ENCODE data around the gene UGT3A1.

Gene UGT3A1

DNA sequence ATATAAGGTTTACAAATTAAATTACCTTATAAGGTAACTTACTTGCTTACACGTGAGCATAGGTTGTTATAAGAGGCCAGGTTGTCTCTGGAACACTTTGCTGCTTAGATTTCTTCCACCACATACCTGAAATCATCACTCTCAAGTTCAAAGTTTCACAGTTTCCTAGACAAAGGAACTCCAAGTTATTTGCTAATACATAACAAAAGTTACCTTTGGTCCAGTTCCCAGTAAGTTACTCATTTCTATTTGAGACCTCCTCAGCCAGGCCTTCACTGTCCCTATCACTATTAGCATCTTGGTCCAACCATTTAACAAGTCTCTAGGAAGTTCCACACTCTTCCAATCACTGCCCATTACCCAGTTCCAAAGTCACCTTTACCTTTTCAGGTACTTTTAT, 18.5 kb upstream of the UGT3A1 start:
- Histone ChIP-seq H3K79me2 (ENCODE audit: insufficient read depth, low read length) (no peaks in the 10 kb centered on the region), H3F3A (ENCODE audit: insufficient read depth, low read length) (no peaks in the 10 kb centered on the region), H3K9me3 (ENCODE audit: low read length) (0 out of 2 replicates have a peak, but pooled peaks cover 9% of the 10 kb centered on the region), H3K4me1 (ENCODE audit: insufficient read depth, low read length, severe bottlenecking) (no peaks in the 10 kb centered on the region), H2AFZ (ENCODE audit: low read length) (no peak overlapping the region), H3K9ac (ENCODE audit: low read length) (no peak overlapping the region), H3K27ac (ENCODE audit: low read depth, low read length, poor library complexity, severe bottlenecking) (no peak overlapping the region), H3K4me3 (ENCODE audit: low read depth, low read length, poor library complexity, severe bottlenecking) (no peak overlapping the region), H3K4me2 (ENCODE audit: low read length) (no peak overlapping the region), H3K36me3 (ENCODE audit: insufficient read depth, low read length) (no peaks in the 10 kb centered on the region), H3K9me2 (ENCODE audit: low read depth, low read length) (no peaks in the 10 kb centered on the region), H4K20me1 (ENCODE audit: insufficient read depth, low read length) (no peaks in the 10 kb centered on the region), H3K27me3 (ENCODE audit: insufficient read depth, low read length) (no peaks in the 10 kb centered on the region)
- no peak for TF ChIP-seq EZH2 (IDR thresholded peaks at IDR 0.05; ENCODE audit: borderline replicate concordance, low read length)
- TF ChIP-seq, protein P1, sequence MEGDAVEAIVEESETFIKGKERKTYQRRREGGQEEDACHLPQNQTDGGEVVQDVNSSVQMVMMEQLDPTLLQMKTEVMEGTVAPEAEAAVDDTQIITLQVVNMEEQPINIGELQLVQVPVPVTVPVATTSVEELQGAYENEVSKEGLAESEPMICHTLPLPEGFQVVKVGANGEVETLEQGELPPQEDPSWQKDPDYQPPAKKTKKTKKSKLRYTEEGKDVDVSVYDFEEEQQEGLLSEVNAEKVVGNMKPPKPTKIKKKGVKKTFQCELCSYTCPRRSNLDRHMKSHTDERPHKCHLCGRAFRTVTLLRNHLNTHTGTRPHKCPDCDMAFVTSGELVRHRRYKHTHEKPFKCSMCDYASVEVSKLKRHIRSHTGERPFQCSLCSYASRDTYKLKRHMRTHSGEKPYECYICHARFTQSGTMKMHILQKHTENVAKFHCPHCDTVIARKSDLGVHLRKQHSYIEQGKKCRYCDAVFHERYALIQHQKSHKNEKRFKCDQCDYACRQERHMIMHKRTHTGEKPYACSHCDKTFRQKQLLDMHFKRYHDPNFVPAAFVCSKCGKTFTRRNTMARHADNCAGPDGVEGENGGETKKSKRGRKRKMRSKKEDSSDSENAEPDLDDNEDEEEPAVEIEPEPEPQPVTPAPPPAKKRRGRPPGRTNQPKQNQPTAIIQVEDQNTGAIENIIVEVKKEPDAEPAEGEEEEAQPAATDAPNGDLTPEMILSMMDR (IDR thresholded peaks at IDR 0.05; ENCODE audit: low read length) = no peak

GRCh38 chr5:36007366-36007765, 16.2 kb upstream of the UGT3A1 start:
- Histone ChIP-seq H3K4me3 (ENCODE audit: low read depth, low read length, poor library complexity, severe bottlenecking) (no peak overlapping the region), H3K79me2 (ENCODE audit: insufficient read depth, low read length) (no peaks in the 10 kb centered on the region), H3F3A (ENCODE audit: insufficient read depth, low read length) (no peaks in the 10 kb centered on the region), H3K36me3 (ENCODE audit: insufficient read depth, low read length) (no peaks in the 10 kb centered on the region), H3K4me2 (ENCODE audit: low read length) (no peak overlapping the region), H3K4me1 (ENCODE audit: insufficient read depth, low read length, severe bottlenecking) (no peaks in the 10 kb centered on the region), H4K20me1 (ENCODE audit: insufficient read depth, low read length) (no peaks in the 10 kb centered on the region), H3K9me3 (ENCODE audit: low read length) (no peaks in the 10 kb centered on the region), H3K9ac (ENCODE audit: low read length) (no peak overlapping the region), H3K9me2 (ENCODE audit: low read depth, low read length) (no peaks in the 10 kb centered on the region), H2AFZ (ENCODE audit: low read length) (no peak overlapping the region), H3K27me3 (ENCODE audit: insufficient read depth, low read length) (no peaks in the 10 kb centered on the region), H3K27ac (ENCODE audit: low read depth, low read length, poor library complexity, severe bottlenecking) (no peak overlapping the region)
- TF ChIP-seq, protein P1 (IDR thresholded peaks at IDR 0.05; ENCODE audit: low read length) = no peak
- no peak for TF ChIP-seq EZH2 (IDR thresholded peaks at IDR 0.05; ENCODE audit: borderline replicate concordance, low read length)

- TF ChIP-seq, protein P1 (IDR thresholded peaks at IDR 0.05; ENCODE audit: low read length) = no peak
- TF ChIP-seq EZH2 (IDR thresholded peaks at IDR 0.05; ENCODE audit: borderline replicate concordance, low read length) = no peak
- Histone ChIP-seq H3K9ac (ENCODE audit: low read length) (no peak overlapping the region), H3K4me2 (ENCODE audit: low read length) (no peak overlapping the region), H3K27ac (ENCODE audit: low read depth, low read length, poor library complexity, severe bottlenecking) (no peak overlapping the region), H4K20me1 (ENCODE audit: insufficient read depth, low read length) (no peaks in the 10 kb centered on the region), H3F3A (ENCODE audit: insufficient read depth, low read length) (no peaks in the 10 kb centered on the region), H3K4me1 (ENCODE audit: insufficient read depth, low read length, severe bottlenecking) (no peaks in the 10 kb centered on the region), H2AFZ (ENCODE audit: low read length) (no peak overlapping the region), H3K9me2 (ENCODE audit: low read depth, low read length) (no peaks in the 10 kb centered on the region), H3K9me3 (ENCODE audit: low read length) (no peaks in the 10 kb centered on the region), H3K79me2 (ENCODE audit: insufficient read depth, low read length) (no peaks in the 10 kb centered on the region), H3K27me3 (ENCODE audit: insufficient read depth, low read length) (no peaks in the 10 kb centered on the region), H3K36me3 (ENCODE audit: insufficient read depth, low read length) (no peaks in the 10 kb centered on the region), H3K4me3 (ENCODE audit: low read depth, low read length, poor library complexity, severe bottlenecking) (no peak overlapping the region)
Observed at GRCh38 chr5:36006163-36006562, 15.0 kb upstream of the UGT3A1 start.
